ENCODE measurements around the gene HOXD11. TPM values are rescaled to one million over a fixed set of nuclear protein-coding genes. Genes with fewer than 3 reads are reported as not detected.

Gene HOXD11
- total and polyA plus RNA-seq, 2 of the 13 experiments (the other 11 are each of a cell fraction or from before 2014, with no cell fraction given), result not detected

DNA sequence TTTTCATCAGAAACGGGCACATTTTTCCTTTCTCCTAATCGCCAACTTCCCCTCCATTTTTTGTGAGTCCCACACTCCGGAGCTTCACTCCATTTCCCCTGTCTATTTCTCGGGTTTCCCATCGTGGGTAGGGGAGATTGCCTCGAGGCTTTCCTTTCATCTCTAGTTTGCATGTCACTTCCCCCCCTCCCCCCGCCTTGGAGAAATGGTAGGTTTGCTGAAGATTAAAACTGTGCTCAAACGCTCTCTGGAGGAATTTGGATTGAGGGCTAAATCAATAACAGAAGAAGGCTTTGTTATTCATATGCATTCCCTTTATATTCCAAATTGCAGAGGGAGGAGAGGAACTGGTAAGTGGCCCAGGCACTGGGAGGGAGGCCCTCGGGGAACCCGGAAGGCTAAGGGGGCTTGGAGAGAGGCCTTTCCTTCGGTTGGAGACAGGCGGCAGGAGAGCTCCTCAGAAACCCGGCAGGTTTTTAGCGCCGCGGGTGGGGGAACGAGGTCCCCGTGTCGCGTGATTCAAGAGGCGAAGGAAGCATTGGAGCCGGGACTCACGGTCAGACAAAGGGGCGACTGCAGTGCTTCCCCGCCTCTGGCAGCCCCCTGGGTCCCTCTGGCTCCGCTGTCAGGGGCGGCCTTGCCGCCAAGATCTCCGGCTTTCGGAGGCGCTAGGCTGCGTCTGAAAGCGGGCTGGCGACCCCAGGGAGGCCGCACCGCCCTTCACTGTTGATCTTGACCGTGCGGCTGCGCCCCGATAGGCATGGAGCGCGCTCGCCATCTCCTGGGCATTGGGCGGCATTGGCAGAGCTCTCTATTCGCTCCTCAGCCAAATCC is 9.9 kb upstream of the HOXD11 start (continued):
- TF ChIP-seq, protein P1, sequence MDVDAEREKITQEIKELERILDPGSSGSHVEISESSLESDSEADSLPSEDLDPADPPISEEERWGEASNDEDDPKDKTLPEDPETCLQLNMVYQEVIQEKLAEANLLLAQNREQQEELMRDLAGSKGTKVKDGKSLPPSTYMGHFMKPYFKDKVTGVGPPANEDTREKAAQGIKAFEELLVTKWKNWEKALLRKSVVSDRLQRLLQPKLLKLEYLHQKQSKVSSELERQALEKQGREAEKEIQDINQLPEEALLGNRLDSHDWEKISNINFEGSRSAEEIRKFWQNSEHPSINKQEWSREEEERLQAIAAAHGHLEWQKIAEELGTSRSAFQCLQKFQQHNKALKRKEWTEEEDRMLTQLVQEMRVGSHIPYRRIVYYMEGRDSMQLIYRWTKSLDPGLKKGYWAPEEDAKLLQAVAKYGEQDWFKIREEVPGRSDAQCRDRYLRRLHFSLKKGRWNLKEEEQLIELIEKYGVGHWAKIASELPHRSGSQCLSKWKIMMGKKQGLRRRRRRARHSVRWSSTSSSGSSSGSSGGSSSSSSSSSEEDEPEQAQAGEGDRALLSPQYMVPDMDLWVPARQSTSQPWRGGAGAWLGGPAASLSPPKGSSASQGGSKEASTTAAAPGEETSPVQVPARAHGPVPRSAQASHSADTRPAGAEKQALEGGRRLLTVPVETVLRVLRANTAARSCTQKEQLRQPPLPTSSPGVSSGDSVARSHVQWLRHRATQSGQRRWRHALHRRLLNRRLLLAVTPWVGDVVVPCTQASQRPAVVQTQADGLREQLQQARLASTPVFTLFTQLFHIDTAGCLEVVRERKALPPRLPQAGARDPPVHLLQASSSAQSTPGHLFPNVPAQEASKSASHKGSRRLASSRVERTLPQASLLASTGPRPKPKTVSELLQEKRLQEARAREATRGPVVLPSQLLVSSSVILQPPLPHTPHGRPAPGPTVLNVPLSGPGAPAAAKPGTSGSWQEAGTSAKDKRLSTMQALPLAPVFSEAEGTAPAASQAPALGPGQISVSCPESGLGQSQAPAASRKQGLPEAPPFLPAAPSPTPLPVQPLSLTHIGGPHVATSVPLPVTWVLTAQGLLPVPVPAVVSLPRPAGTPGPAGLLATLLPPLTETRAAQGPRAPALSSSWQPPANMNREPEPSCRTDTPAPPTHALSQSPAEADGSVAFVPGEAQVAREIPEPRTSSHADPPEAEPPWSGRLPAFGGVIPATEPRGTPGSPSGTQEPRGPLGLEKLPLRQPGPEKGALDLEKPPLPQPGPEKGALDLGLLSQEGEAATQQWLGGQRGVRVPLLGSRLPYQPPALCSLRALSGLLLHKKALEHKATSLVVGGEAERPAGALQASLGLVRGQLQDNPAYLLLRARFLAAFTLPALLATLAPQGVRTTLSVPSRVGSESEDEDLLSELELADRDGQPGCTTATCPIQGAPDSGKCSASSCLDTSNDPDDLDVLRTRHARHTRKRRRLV (CRISPR knock-in tag; IDR thresholded peaks at IDR 0.05), result 0 out of 2 replicates have a peak, but pooled peaks have one; percentile 24
- TF ChIP-seq REL (CRISPR knock-in tag; conservative IDR thresholded peaks at IDR 0.05) (no peak), RCOR2 (CRISPR knock-in tag; IDR thresholded peaks at IDR 0.05) (no peak), ARNT (IDR thresholded peaks at IDR 0.05) (no peak), ZNF761 (CRISPR knock-in tag; conservative IDR thresholded peaks at IDR 0.05) (no peak), CBX2 (IDR thresholded peaks at IDR 0.05; ENCODE audit: low read depth, low read length) (peak; percentile 97; the same call in 1 of the 2 replicates), CBX2 (CRISPR knock-in tag; IDR thresholded peaks at IDR 0.05; ENCODE audit: low read depth) (peak; percentile 84; the same call in 1 of the 2 replicates), RBAK (CRISPR knock-in tag; IDR thresholded peaks at IDR 0.05) (no peak), KDM1A (CRISPR knock-in tag; IDR thresholded peaks at IDR 0.05) (no peak), PCBP1 (IDR thresholded peaks at IDR 0.05; ENCODE audit: borderline replicate concordance, low read depth, low read length) (no peak), NRL (CRISPR knock-in tag; IDR thresholded peaks at IDR 0.05; ENCODE audit: borderline replicate concordance) (peak; percentile 44; the same call in 1 of the 2 replicates)
- TF ChIP-seq, protein P2, sequence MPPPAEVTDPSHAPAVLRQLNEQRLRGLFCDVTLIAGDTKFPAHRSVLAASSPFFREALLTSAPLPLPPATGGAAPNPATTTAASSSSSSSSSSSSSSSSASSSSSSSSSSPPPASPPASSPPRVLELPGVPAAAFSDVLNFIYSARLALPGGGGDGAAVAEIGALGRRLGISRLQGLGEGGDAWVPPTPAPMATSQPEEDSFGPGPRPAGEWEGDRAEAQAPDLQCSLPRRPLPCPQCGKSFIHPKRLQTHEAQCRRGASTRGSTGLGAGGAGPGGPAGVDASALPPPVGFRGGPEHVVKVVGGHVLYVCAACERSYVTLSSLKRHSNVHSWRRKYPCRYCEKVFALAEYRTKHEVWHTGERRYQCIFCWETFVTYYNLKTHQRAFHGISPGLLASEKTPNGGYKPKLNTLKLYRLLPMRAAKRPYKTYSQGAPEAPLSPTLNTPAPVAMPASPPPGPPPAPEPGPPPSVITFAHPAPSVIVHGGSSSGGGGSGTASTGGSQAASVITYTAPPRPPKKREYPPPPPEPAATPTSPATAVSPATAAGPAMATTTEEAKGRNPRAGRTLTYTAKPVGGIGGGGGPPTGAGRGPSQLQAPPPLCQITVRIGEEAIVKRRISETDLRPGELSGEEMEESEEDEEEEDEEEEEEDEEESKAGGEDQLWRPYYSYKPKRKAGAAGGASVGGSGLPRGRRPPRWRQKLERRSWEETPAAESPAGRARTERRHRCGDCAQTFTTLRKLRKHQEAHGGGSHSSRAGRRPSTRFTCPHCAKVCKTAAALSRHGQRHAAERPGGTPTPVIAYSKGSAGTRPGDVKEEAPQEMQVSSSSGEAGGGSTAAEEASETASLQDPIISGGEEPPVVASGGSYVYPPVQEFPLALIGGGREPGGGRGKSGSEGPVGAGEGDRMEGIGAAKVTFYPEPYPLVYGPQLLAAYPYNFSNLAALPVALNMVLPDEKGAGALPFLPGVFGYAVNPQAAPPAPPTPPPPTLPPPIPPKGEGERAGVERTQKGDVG (CRISPR knock-in tag; IDR thresholded peaks at IDR 0.05; ENCODE audit: borderline replicate concordance), result no peak
- TF ChIP-seq, protein P3, sequence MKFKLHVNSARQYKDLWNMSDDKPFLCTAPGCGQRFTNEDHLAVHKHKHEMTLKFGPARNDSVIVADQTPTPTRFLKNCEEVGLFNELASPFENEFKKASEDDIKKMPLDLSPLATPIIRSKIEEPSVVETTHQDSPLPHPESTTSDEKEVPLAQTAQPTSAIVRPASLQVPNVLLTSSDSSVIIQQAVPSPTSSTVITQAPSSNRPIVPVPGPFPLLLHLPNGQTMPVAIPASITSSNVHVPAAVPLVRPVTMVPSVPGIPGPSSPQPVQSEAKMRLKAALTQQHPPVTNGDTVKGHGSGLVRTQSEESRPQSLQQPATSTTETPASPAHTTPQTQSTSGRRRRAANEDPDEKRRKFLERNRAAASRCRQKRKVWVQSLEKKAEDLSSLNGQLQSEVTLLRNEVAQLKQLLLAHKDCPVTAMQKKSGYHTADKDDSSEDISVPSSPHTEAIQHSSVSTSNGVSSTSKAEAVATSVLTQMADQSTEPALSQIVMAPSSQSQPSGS (CRISPR knock-in tag; IDR thresholded peaks at IDR 0.05), result no peak
- TF ChIP-seq, protein P4, sequence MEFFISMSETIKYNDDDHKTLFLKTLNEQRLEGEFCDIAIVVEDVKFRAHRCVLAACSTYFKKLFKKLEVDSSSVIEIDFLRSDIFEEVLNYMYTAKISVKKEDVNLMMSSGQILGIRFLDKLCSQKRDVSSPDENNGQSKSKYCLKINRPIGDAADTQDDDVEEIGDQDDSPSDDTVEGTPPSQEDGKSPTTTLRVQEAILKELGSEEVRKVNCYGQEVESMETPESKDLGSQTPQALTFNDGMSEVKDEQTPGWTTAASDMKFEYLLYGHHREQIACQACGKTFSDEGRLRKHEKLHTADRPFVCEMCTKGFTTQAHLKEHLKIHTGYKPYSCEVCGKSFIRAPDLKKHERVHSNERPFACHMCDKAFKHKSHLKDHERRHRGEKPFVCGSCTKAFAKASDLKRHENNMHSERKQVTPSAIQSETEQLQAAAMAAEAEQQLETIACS (CRISPR knock-in tag; IDR thresholded peaks at IDR 0.05), result no peak
- TF ChIP-seq, protein P5, sequence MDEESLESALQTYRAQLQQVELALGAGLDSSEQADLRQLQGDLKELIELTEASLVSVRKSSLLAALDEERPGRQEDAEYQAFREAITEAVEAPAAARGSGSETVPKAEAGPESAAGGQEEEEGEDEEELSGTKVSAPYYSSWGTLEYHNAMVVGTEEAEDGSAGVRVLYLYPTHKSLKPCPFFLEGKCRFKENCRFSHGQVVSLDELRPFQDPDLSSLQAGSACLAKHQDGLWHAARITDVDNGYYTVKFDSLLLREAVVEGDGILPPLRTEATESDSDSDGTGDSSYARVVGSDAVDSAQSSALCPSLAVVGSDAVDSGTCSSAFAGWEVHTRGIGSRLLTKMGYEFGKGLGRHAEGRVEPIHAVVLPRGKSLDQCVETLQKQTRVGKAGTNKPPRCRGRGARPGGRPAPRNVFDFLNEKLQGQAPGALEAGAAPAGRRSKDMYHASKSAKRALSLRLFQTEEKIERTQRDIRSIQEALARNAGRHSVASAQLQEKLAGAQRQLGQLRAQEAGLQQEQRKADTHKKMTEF (CRISPR knock-in tag; IDR thresholded peaks at IDR 0.05), result peak; percentile 59; the same call in 1 of the 2 replicates
